Testis (tissue), 3 donors: Measurements from ENCODE around the gene RNF32. TPM values are rescaled to one million over a fixed set of nuclear protein-coding genes. Genes with fewer than 3 reads are reported as not detected.

Experiments used
- DNase-seq: peaks from one replicate; pipeline ENCODE4 v3.0.0-alpha.2; 2019
- H3K27ac ChIP-seq, 2 donors: fragments of 200-600 bp; sonication (generic); one replicate each; pipeline ENCODE4 v1.5.1; 2019
- H3K27me3 ChIP-seq: fragments of 200-600 bp; sonication (generic); one replicate; pipeline ENCODE4 v1.5.1; 2019
- H3K36me3 ChIP-seq: fragments of 200-600 bp; sonication (generic); one replicate; pipeline ENCODE4 v1.5.1; 2017; ENCODE audit warnings: low read depth; ENCODE audit errors: missing control alignments
- H3K4me1 ChIP-seq: fragments of 200-600 bp; sonication (generic); one replicate; pipeline ENCODE4 v1.5.1; 2019
- H3K4me3 ChIP-seq, 2 donors: fragments of 200-600 bp; sonication (generic); one replicate each; pipeline ENCODE4 v1.5.1; 2017 to 2019
- H3K9me3 ChIP-seq: fragments of 200-600 bp; sonication (generic); one replicate; pipeline ENCODE4 v1.5.1; 2017
- CTCF ChIP-seq, 3 experiments: fragments of 450-650 bp in 2 of 3; fragments of 200-600 bp in 1 of 3; sonication (generic) in 1 of 3; IDR thresholded peaks; one replicate each; pipeline ENCODE4 v1.5.1; 2016 to 2019; ENCODE audit warnings: antibody characterized with exemption in 3 of 3, mild to moderate bottlenecking in 2 of 3, moderate library complexity in 1 of 3
- POLR2A ChIP-seq: fragments of 450-650 bp; IDR thresholded peaks from one replicate; pipeline ENCODE4 v1.6.1; 2017; ENCODE audit warnings: antibody characterized with exemption, mild to moderate bottlenecking, moderate library complexity
- WGBS, 2 donors: methylation state at CpG; one replicate each; pipeline ENCODE4 v1.1.5; 2018; 5-methylcytosine and 5-hydroxymethylcytosine counted together
- intact Hi-C: fragments of 100-400 bp; cut with DNase I; formaldehyde crosslinking; loops from one replicate; pipeline ENCODE4 v1.15.1; 2023; ENCODE audit warnings: low total_unique reads
- polyA plus RNA-seq: library from polyadenylated mRNA; stranded (reverse); fragments of 350-450 nt; fragmentation: Illumina TruSeq; extraction: RNeasy Lipid Tissue Mini Kit (QIAGEN cat#74804); gene quantifications from one replicate; pipeline ENCODE4 v1.2.3, GENCODE V29; 2014; ENCODE audit warnings: low read depth, low replicate concordance; ENCODE audit not compliant: insufficient read depth
- total RNA-seq, 2 donors: library from RNA; depleted of rRNA; stranded (reverse); fragments of >200 nt; gene quantifications; one replicate each; pipeline ENCODE4 v1.2.3, GENCODE V29; 2016

The RNF32 gene
- total and polyA plus RNA-seq, 3 donors from 2014 or later = 45.7 to 159 (median 63.8) TPM

GRCh38 chr7:156602283-156602682 lies 38.3 kb upstream of the RNF32 start:
- no peaks in the 10 kb centered on the region for H3K36me3 ChIP-seq
- no peaks in the 10 kb centered on the region for H3K4me1 ChIP-seq
- H3K27ac ChIP-seq = no peak overlapping the region
- DNase-seq = no peak
- no peak overlapping the region for H3K4me3 ChIP-seq
- 64 to 77% methylated on average over 4 of the region's 4 CpGs for WGBS, 2 donors
- intact Hi-C loops = no loop called here
- no peaks in the 10 kb centered on the region for H3K27me3 ChIP-seq
- TF ChIP-seq POLR2A (no peak), CTCF (IDR thresholded peaks at IDR 0.05) (no peak)
- H3K9me3 ChIP-seq = no peaks in the 10 kb centered on the region

GRCh38 chr7:156603011-156603410 lies 37.6 kb upstream of the RNF32 start:
- DNase-seq = no peak
- Histone ChIP-seq H3K4me1 (no peaks in the 10 kb centered on the region), H3K27ac (no peak overlapping the region), H3K36me3 (no peaks in the 10 kb centered on the region), H3K9me3 (no peaks in the 10 kb centered on the region), H3K4me3 (no peak overlapping the region), H3K27me3 (no peaks in the 10 kb centered on the region)
- TF ChIP-seq CTCF (IDR thresholded peaks at IDR 0.05) (no peak), POLR2A (no peak)
- intact Hi-C loops = no loop called here
- 76 to 80% methylated on average over 6 of the region's 6 CpGs for WGBS, 2 donors

- H3K36me3 ChIP-seq = no peaks in the 10 kb centered on the region
- no peak overlapping the region for H3K4me3 ChIP-seq
- TF ChIP-seq CTCF (IDR thresholded peaks at IDR 0.05) (no peak), POLR2A (no peak)
- H3K9me3 ChIP-seq = no peaks in the 10 kb centered on the region
- intact Hi-C loops = no loop called here
- H3K4me1 ChIP-seq = no peaks in the 10 kb centered on the region
- no peak for DNase-seq
- H3K27me3 ChIP-seq = no peaks in the 10 kb centered on the region
- 90 to 93% methylated on average over 7 of the region's 7 CpGs for WGBS, 2 donors
- H3K27ac ChIP-seq = no peak overlapping the region
Measured at GRCh38 chr7:156603629-156604028, 36.9 kb upstream of the RNF32 start.

- intact Hi-C loops = no loop called here
- no peak for DNase-seq
- TF ChIP-seq CTCF (IDR thresholded peaks at IDR 0.05) (no peak), POLR2A (no peak)
- 77 to 82% methylated on average over 15 of the region's 15 CpGs for WGBS, 2 donors
- Histone ChIP-seq H3K27ac (no peak overlapping the region), H3K4me3 (no peak overlapping the region), H3K4me1 (no peaks in the 10 kb centered on the region), H3K9me3 (no peaks in the 10 kb centered on the region), H3K27me3 (no peaks in the 10 kb centered on the region), H3K36me3 (no peaks in the 10 kb centered on the region)
Measured at GRCh38 chr7:156604311-156604710, 36.3 kb upstream of the RNF32 start.

GRCh38 chr7:156604836-156605695 lies 35.5 kb upstream of the RNF32 start:
- TF ChIP-seq POLR2A (no peak), CTCF (IDR thresholded peaks at IDR 0.05) (no peak)
- Histone ChIP-seq H3K4me1 (no peaks in the 10 kb centered on the region), H3K4me3 (no peak overlapping the region), H3K27me3 (no peaks in the 10 kb centered on the region), H3K36me3 (no peaks in the 10 kb centered on the region), H3K9me3 (no peaks in the 10 kb centered on the region), H3K27ac (no peak overlapping the region)
- intact Hi-C loops = no loop called here
- WGBS, 2 donors = 89 to 91% methylated on average over 21 to 22 of the region's 22 CpGs
- no peak for DNase-seq
